G401.6 (cell line): Measurements from ENCODE around the gene ITK.

Experiments
- FAIRE-seq: peaks from 2 replicates; lab custom pipeline; 2012; peaks lifted over from hg19 to GRCh38; lab: Jason Lieb, UNC

The ITK gene

GRCh38 chr5:157180374-157181264, at the start of gene ITK:
Gene ITK, plus strand, starts transcription at chr5:157180840. Its CDS starts 138 bp downstream, at chr5:157180978.
- no peak for FAIRE-seq

GRCh38 chr5:157130925-157131324, 49.7 kb upstream of the ITK start:
- FAIRE-seq = no peak

- no peak for FAIRE-seq
Measured at GRCh38 chr5:157132281-157132612, 48.4 kb upstream of the ITK start.

GRCh38 chr5:157137691-157138090, 42.9 kb upstream of the ITK start:
- no peak for FAIRE-seq

GRCh38 chr5:157142317-157143126, 38.1 kb upstream of the ITK start, which contains the start of gene MED7:
Gene MED7, minus strand, starts transcription at chr5:157142865. Its CDS starts 3,434 bp downstream, at chr5:157139431.
- FAIRE-seq = peak; percentile 98

- FAIRE-seq = no peak
Measured at GRCh38 chr5:157143127-157143971, 37.3 kb upstream of the ITK start.

- FAIRE-seq = peak; percentile 77
Measured at GRCh38 chr5:157148734-157149615, 31.7 kb upstream of the ITK start.

GRCh38 chr5:157150995-157151394, 29.6 kb upstream of the ITK start:
- no peak for FAIRE-seq

GRCh38 chr5:157155297-157155696, 25.3 kb upstream of the ITK start:
- FAIRE-seq = no peak

- FAIRE-seq = no peak
Measured at GRCh38 chr5:157157293-157157891, 23.2 kb upstream of the ITK start.

- no peak for FAIRE-seq
Measured at GRCh38 chr5:157159209-157159751, 21.4 kb upstream of the ITK start.

- FAIRE-seq = no peak
Measured at GRCh38 chr5:157160001-157160400, 20.6 kb upstream of the ITK start.

- FAIRE-seq = no peak
Measured at GRCh38 chr5:157161996-157162395, 18.6 kb upstream of the ITK start.

- no peak for FAIRE-seq
Measured at GRCh38 chr5:157162919-157163510, 17.6 kb upstream of the ITK start.

GRCh38 chr5:157164521-157164920, 16.1 kb upstream of the ITK start:
- no peak for FAIRE-seq

GRCh38 chr5:157165261-157165660, 15.4 kb upstream of the ITK start:
- no peak for FAIRE-seq

GRCh38 chr5:157165668-157166067, 15.0 kb upstream of the ITK start:
- no peak for FAIRE-seq

GRCh38 chr5:157166214-157167213, 14.1 kb upstream of the ITK start, which contains the start of gene GARIN3:
Gene GARIN3, minus strand, starts transcription at chr5:157166264. Its CDS starts 96 bp downstream, at chr5:157166168.
- FAIRE-seq = no peak

GRCh38 chr5:157167214-157167621, 13.4 kb upstream of the ITK start:
- FAIRE-seq = no peak
